Measurements from ENCODE around the gene CALM3. TPM values are rescaled to one million over a fixed set of nuclear protein-coding genes. Genes with fewer than 3 reads are reported as not detected.
A peak's percentile ranks its signal among the peaks of the same experiment; 100 is the strongest.
"Not testable (repeated sequence)": the region's sequence is repeated elsewhere in the genome, so short reads cannot be mapped to it uniquely, and the experiment has no call there.

The CALM3 gene
- total RNA-seq, 1 donor from 2014 or later = 142 TPM

GRCh38 chr19:46624958-46625661, 24.0 kb downstream of the CALM3 start, which contains the start of gene PTGIR:
TSS of gene PTGIR (minus strand) at chr19:46625089. CDS start at chr19:46624225, 864 bp downstream.
- Histone ChIP-seq H3K27me3 (no peaks in the 10 kb centered on the region), H3K27ac (peak within 1 kb of the TSS; percentile 76), H3K4me1 (peaks cover 36% of the 10 kb centered on the region), H3K9me3 (no peaks in the 10 kb centered on the region), H3K4me3 (peak within 1 kb of the TSS; percentile 43), H3K36me3 (no peaks in the 10 kb centered on the region)
- ATAC-seq (peak; percentile 59), DNase-seq (no peak)
- intact Hi-C loops (cut with DNase I) = no loop called here
- TF ChIP-seq CTCF (IDR thresholded peaks at IDR 0.05) = no peak

- Histone ChIP-seq H3K4me3 (no peak overlapping the region), H3K9me3 (no peaks in the 10 kb centered on the region), H3K27me3 (no peaks in the 10 kb centered on the region), H3K4me1 (peaks cover 33% of the 10 kb centered on the region), H3K27ac (peak overlapping the region; percentile 76), H3K36me3 (no peaks in the 10 kb centered on the region)
- intact Hi-C loops (cut with DNase I) = no loop called here
- ATAC-seq (no peak), DNase-seq (no peak)
- TF ChIP-seq CTCF (IDR thresholded peaks at IDR 0.05) = no peak
These were observed 24.6 kb downstream of the CALM3 start for GRCh38 chr19:46625731-46626130.

GRCh38 chr19:46626446-46626845, 25.3 kb downstream of the CALM3 start:
- H3K27me3 ChIP-seq = peaks cover 2% of the 10 kb centered on the region
- ATAC-seq (no peak), DNase-seq (no peak)
- TF ChIP-seq CTCF (IDR thresholded peaks at IDR 0.05) = no peak
- H3K4me3 ChIP-seq = no peak overlapping the region
- no peaks in the 10 kb centered on the region for H3K36me3 ChIP-seq
- peaks cover 32% of the 10 kb centered on the region for H3K4me1 ChIP-seq
- no peaks in the 10 kb centered on the region for H3K9me3 ChIP-seq
- intact Hi-C loops (cut with DNase I) = no loop called here
- H3K27ac ChIP-seq = peak overlapping the region; percentile 76

GRCh38 chr19:46628970-46629369, 27.8 kb downstream of the CALM3 start:
- H3K4me3 ChIP-seq; H3K9me3 ChIP-seq; ATAC-seq; DNase-seq; H3K27ac ChIP-seq; intact Hi-C loops (cut with DNase I); H3K36me3 ChIP-seq: not testable (repeated sequence)
- peaks cover 15% of the 10 kb centered on the region for H3K27me3 ChIP-seq
- peaks cover 40% of the 10 kb centered on the region for H3K4me1 ChIP-seq

- intact Hi-C loops (cut with DNase I) = no loop called here
- Histone ChIP-seq H3K27me3 (peaks cover 16% of the 10 kb centered on the region), H3K4me3 (no peak overlapping the region), H3K9me3 (no peaks in the 10 kb centered on the region), H3K4me1 (peaks cover 40% of the 10 kb centered on the region), H3K27ac (no peak overlapping the region), H3K36me3 (no peaks in the 10 kb centered on the region)
- DNase-seq (no peak), ATAC-seq (peak; percentile 8)
- no peak for TF ChIP-seq CTCF (IDR thresholded peaks at IDR 0.05)
These were observed 28.5 kb downstream of the CALM3 start for GRCh38 chr19:46629546-46630025.

- DNase-seq = no peak
- H3K4me3 ChIP-seq = no peak overlapping the region
- H3K9me3 ChIP-seq = no peaks in the 10 kb centered on the region
- intact Hi-C loops (cut with DNase I) = no loop called here
- no peak for TF ChIP-seq CTCF (IDR thresholded peaks at IDR 0.05)
- H3K27ac ChIP-seq = no peak overlapping the region
- peaks cover 34% of the 10 kb centered on the region for H3K4me1 ChIP-seq
- H3K27me3 ChIP-seq = peaks cover 21% of the 10 kb centered on the region
- H3K36me3 ChIP-seq = no peaks in the 10 kb centered on the region
- no peak for ATAC-seq
These were observed 29.6 kb downstream of the CALM3 start for GRCh38 chr19:46630586-46631205.
